IMR-90 (cell line): ENCODE results near the gene ARHGAP10.

ENCODE experiments used
- CTCF ChIP-seq: conservative IDR thresholded peaks from 2 replicates; pipeline ENCODE4 v1.5.1; 2012; ENCODE audit warnings: mild to moderate bottlenecking, low read depth, low read length, improper control_type of control experiment
- MXI1 ChIP-seq: IDR thresholded peaks from 2 replicates; pipeline ENCODE4 v1.6.1; 2012; ENCODE audit warnings: low read depth, mild to moderate bottlenecking, low read length, moderate library complexity, borderline replicate concordance
- POLR2A ChIP-seq: IDR thresholded peaks from 2 replicates; pipeline ENCODE4 v1.6.1; 2012; ENCODE audit warnings: mild to moderate bottlenecking, low read depth, low read length
- RFX5 ChIP-seq: IDR thresholded peaks from 2 replicates; pipeline ENCODE4 v1.8.0; 2012; ENCODE audit warnings: low read depth, mild to moderate bottlenecking, low read length, moderate library complexity

- no peak for TF ChIP-seq CTCF
- TF ChIP-seq MXI1: no peak
- TF ChIP-seq RFX5: no peak
- no peak for TF ChIP-seq POLR2A
These were observed 283.2 kb downstream of the ARHGAP10 start for GRCh38 chr4:148015058-148015457.
